Esophagus squamous epithelium (tissue), 4 donors: ENCODE data around the gene INTS1.

Experiments used
- POLR2A ChIP-seq, 4 donors: fragments of 450-650 bp; IDR thresholded peaks; one replicate each; pipeline ENCODE4 v1.6.1; 2017; ENCODE audit warnings: antibody characterized with exemption in 4 of 4, mild to moderate bottlenecking in 4 of 4, moderate library complexity in 3 of 4
- TF ChIP-seq, protein P1 (sequence below), 6 experiments: fragments of 450-650 bp in 4 of 6; fragments of 200-600 bp in 2 of 6; sonication (generic) in 2 of 6; IDR thresholded peaks; one replicate each; pipeline ENCODE4 v1.5.1; 2016 to 2019; ENCODE audit warnings: antibody characterized with exemption in 6 of 6, mild to moderate bottlenecking in 4 of 6, moderate library complexity in 4 of 6

DNA sequence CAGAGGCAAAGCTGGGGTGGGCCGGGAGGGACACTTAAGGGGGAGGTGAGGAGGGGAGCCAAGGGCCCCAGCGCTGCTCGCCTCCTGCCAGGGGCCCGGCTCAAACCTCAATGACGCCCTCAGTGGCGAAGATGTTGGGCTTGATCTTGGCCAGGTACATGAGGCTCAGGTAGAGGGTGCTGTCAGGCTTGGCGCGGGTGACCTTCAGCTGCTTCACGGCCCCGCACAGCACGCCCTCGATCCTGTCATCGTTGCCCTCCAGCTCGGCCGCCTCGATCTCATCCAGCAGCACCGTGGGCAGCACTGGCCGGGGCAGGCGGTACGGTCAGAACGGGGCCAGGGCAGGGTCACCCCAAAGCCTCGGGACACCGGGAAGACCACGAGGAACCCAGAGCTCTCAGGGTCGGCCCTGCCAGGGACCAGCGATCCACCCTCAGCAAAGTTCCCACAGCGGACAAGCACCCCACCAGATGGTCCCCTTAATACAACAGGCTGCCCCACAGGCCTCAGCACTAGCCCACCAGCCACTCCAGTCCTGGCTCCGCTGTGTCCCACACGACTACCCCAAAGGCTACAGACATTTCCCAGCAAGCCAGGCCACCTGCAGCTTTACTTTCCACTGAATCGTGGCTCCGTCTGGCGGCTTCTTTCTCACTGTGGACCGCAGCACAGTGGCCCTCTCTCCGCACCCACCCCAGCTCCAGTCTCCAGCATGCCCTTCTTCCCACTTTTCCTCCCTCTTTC is 4.0 kb downstream of the INTS1 start:
- TF ChIP-seq, protein P1, sequence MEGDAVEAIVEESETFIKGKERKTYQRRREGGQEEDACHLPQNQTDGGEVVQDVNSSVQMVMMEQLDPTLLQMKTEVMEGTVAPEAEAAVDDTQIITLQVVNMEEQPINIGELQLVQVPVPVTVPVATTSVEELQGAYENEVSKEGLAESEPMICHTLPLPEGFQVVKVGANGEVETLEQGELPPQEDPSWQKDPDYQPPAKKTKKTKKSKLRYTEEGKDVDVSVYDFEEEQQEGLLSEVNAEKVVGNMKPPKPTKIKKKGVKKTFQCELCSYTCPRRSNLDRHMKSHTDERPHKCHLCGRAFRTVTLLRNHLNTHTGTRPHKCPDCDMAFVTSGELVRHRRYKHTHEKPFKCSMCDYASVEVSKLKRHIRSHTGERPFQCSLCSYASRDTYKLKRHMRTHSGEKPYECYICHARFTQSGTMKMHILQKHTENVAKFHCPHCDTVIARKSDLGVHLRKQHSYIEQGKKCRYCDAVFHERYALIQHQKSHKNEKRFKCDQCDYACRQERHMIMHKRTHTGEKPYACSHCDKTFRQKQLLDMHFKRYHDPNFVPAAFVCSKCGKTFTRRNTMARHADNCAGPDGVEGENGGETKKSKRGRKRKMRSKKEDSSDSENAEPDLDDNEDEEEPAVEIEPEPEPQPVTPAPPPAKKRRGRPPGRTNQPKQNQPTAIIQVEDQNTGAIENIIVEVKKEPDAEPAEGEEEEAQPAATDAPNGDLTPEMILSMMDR (IDR thresholded peaks at IDR 0.05): no peak
- no peak for TF ChIP-seq POLR2A (IDR thresholded peaks at IDR 0.05)
